NCI-H1694 treated with DMSO at 0.1 percent for 48 hours (cell line): ENCODE results near the gene MYCBP.
"Not testable (repeated sequence)": the region's sequence is repeated elsewhere in the genome, so short reads cannot be mapped to it uniquely, and the experiment has no call there.

Source experiments
- DNase-seq: peaks from one replicate; lab custom pipeline; 2025; lab: John Stamatoyannopoulos, UW

MYCBP gene

GRCh38 chr1:38867208-38867607, 5.9 kb downstream of the MYCBP start:
- DNase-seq = no peak

- DNase-seq = no peak
Observed at GRCh38 chr1:38865112-38865715, 7.9 kb downstream of the MYCBP start.

- no peak for DNase-seq
Observed at GRCh38 chr1:38860454-38860795, 12.7 kb downstream of the MYCBP start.

GRCh38 chr1:38859561-38860453, 13.3 kb downstream of the MYCBP start, which contains the start of gene RRAGC:
RRAGC (minus strand) TSS chr1:38859772; CDS start chr1:38859646, 126 bp downstream.
- DNase-seq = peak; percentile 79

- no peak for DNase-seq
Observed at GRCh38 chr1:38858833-38859560, 14.2 kb downstream of the MYCBP start.

- no peak for DNase-seq
Observed at GRCh38 chr1:38852780-38853179, 20.4 kb downstream of the MYCBP start.

GRCh38 chr1:38848071-38848470, 25.1 kb downstream of the MYCBP start:
- no peak for DNase-seq

- DNase-seq = no peak
Observed at GRCh38 chr1:38846210-38846609, 26.9 kb downstream of the MYCBP start.

- not testable (repeated sequence) for DNase-seq
Observed at GRCh38 chr1:38845088-38845487, 28.1 kb downstream of the MYCBP start.

- DNase-seq = no peak
Observed at GRCh38 chr1:38840281-38840680, 32.9 kb downstream of the MYCBP start.

GRCh38 chr1:38839363-38839762, 33.8 kb downstream of the MYCBP start:
- no peak for DNase-seq

GRCh38 chr1:38836316-38836715, 36.8 kb downstream of the MYCBP start:
- not testable (repeated sequence) for DNase-seq

- DNase-seq = peak; percentile 70
Observed at GRCh38 chr1:38834937-38835827, 38.0 kb downstream of the MYCBP start.

- DNase-seq = no peak
Observed at GRCh38 chr1:38834221-38834782, 38.8 kb downstream of the MYCBP start.

- DNase-seq = no peak
Observed at GRCh38 chr1:38833146-38833545, 40.0 kb downstream of the MYCBP start.

- no peak for DNase-seq
Observed at GRCh38 chr1:38832370-38832734, 40.8 kb downstream of the MYCBP start.

- no peak for DNase-seq
Observed at GRCh38 chr1:38831731-38832369, 41.3 kb downstream of the MYCBP start.

GRCh38 chr1:38829368-38829767, 43.8 kb downstream of the MYCBP start:
- DNase-seq = no peak

- DNase-seq = no peak
Observed at GRCh38 chr1:38827318-38827717, 45.8 kb downstream of the MYCBP start.

- no peak for DNase-seq
Observed at GRCh38 chr1:38826886-38827285, 46.3 kb downstream of the MYCBP start.

- no peak for DNase-seq
Observed at GRCh38 chr1:38826262-38826661, 46.9 kb downstream of the MYCBP start.
